Endothelial cell of umbilical vein (primary cell): Measurements from ENCODE around the gene MAP3K19. TPM values are rescaled to one million over a fixed set of nuclear protein-coding genes. Genes with fewer than 3 reads are reported as not detected.

Experiments
- BruUV-seq: library from RNA; stranded (reverse); fragments of 400-500 nt; replicated peaks from 2 replicates; lab custom pipeline; 2021; lab: Mats Ljungman, UMichigan
- CTCF ChIA-PET: fragments of 300-600, 350-600 bp; sonication (Branson Sonifier 250); formaldehyde crosslinking; loops from one replicate; lab custom pipeline; 2021; ENCODE audit warnings: antibody characterized with exemption, inconsistent platforms; lab: Charles Lee
- POLR2A ChIA-PET: fragments of 300-600, 350-600 bp; sonication (Branson Sonifier 250); formaldehyde crosslinking; loops from one replicate; lab custom pipeline; 2021; ENCODE audit warnings: antibody characterized with exemption, inconsistent platforms; lab: Charles Lee
- DNase-seq: peaks from one replicate; pipeline ENCODE4 v3.0.0-alpha.2; 2011; ENCODE audit warnings: low read depth, low spot score
- FAIRE-seq: peaks from 2 replicates; lab custom pipeline; 2011; peaks lifted over from hg19 to GRCh38; lab: Jason Lieb, UNC
- H2AFZ ChIP-seq: 2 replicates; pipeline ENCODE4 v1.6.0; 2012; ENCODE audit warnings: low read depth, low read length, control low read depth, inconsistent platforms
- H3K27ac ChIP-seq: 2 replicates; pipeline ENCODE4 v1.5.1; 2011; ENCODE audit warnings: low read depth, mild to moderate bottlenecking, control low read depth, low read length, moderate library complexity; ENCODE audit not compliant: insufficient read depth
- H3K27me3 ChIP-seq, 2 experiments: 2 replicates each; pipeline versions ENCODE4 v1.6.0 to v1.6.1; 2011; ENCODE audit warnings: low read length in 2 of 2, mixed read lengths in 1 of 2; ENCODE audit not compliant: control insufficient read depth in 2 of 2, insufficient read depth in 2 of 2
- H3K36me3 ChIP-seq, 2 experiments: 2 replicates in 1 of 2; 3 replicates in 1 of 2; pipeline ENCODE4 v1.5.1; 2011; ENCODE audit warnings: low read length in 2 of 2, mild to moderate bottlenecking in 1 of 2, moderate library complexity in 1 of 2; ENCODE audit not compliant: control insufficient read depth in 2 of 2, insufficient read depth in 2 of 2; ENCODE audit errors: extremely low read depth in 1 of 2
- H3K4me1 ChIP-seq: 3 replicates; pipeline ENCODE4 v1.5.1; 2011; ENCODE audit warnings: mild to moderate bottlenecking, low read length; ENCODE audit not compliant: control insufficient read depth, insufficient read depth; ENCODE audit errors: extremely low read depth
- H3K4me2 ChIP-seq: 2 replicates; pipeline ENCODE4 v1.6.1; 2011; ENCODE audit warnings: low read length, control low read depth, mixed read lengths; ENCODE audit not compliant: insufficient read depth
- H3K4me3 ChIP-seq, 3 experiments: fragments of 200-600 bp in 1 of 3; sonication (generic), shearing (Covaris generic) in 1 of 3; replicated peaks in 1 of 3; 2 replicates each; pipeline ENCODE4 v1.5.1; 2011 to 2016; ENCODE audit warnings: control low read depth in 3 of 3, low read length in 3 of 3, mild to moderate bottlenecking in 2 of 3, inconsistent platforms in 1 of 3, low read depth in 1 of 3, moderate library complexity in 1 of 3; ENCODE audit not compliant: insufficient read depth in 1 of 3
- H3K79me2 ChIP-seq: 2 replicates; pipeline ENCODE4 v1.6.0; 2012; ENCODE audit warnings: low read length, inconsistent platforms; ENCODE audit not compliant: control insufficient read depth, insufficient read depth
- H3K9ac ChIP-seq: replicated peaks from 2 replicates; pipeline ENCODE3; 2011; ENCODE audit warnings: low read length, control low read depth; ENCODE audit not compliant: insufficient read depth; ENCODE audit errors: extremely low read depth
- H3K9me1 ChIP-seq: replicated peaks from 3 replicates; pipeline ENCODE4 v1.6.0; 2011; ENCODE audit warnings: mild to moderate bottlenecking, low read length; ENCODE audit not compliant: control insufficient read depth, insufficient read depth; ENCODE audit errors: extremely low read depth
- H3K9me3 ChIP-seq: replicated peaks from 2 replicates; pipeline ENCODE4 v1.5.1; 2012; ENCODE audit warnings: low read length, inconsistent platforms; ENCODE audit not compliant: control insufficient read depth, insufficient read depth
- H4K20me1 ChIP-seq: replicated peaks from 2 replicates; pipeline ENCODE3; 2011; ENCODE audit warnings: mild to moderate bottlenecking, low read length; ENCODE audit not compliant: control insufficient read depth, insufficient read depth; ENCODE audit errors: extremely low read depth
- CTCF ChIP-seq, 2 donors: IDR thresholded peaks; 1 replicate in 1 of 2; 2 replicates in 1 of 2; pipeline ENCODE4 v1.5.1; 2011; ENCODE audit warnings: low read length in 2 of 2, mild to moderate bottlenecking in 2 of 2, moderate library complexity in 2 of 2, control low read depth in 1 of 2, inconsistent platforms in 1 of 2, low read depth in 1 of 2; ENCODE audit not compliant: insufficient read depth in 1 of 2; ENCODE audit errors: extremely low read depth in 1 of 2
- EZH2 ChIP-seq: IDR thresholded peaks from 2 replicates; pipeline ENCODE4 v1.6.1; 2012; ENCODE audit warnings: borderline replicate concordance, low read depth, mild to moderate bottlenecking, moderate library complexity, low read length, inconsistent platforms; ENCODE audit not compliant: severe bottlenecking
- FOS ChIP-seq: IDR thresholded peaks from 2 replicates; pipeline ENCODE4 v1.6.1; 2011; ENCODE audit warnings: mild to moderate bottlenecking, low read length, moderate library complexity, borderline replicate concordance; ENCODE audit not compliant: insufficient read depth
- GATA2 ChIP-seq: IDR thresholded peaks from 2 replicates; pipeline ENCODE4 v1.7.0; 2011; ENCODE audit warnings: low read depth, mild to moderate bottlenecking, moderate library complexity, mixed read lengths, low read length; ENCODE audit not compliant: insufficient read length, insufficient read depth
- JUN ChIP-seq: IDR thresholded peaks from 2 replicates; pipeline ENCODE4 v1.6.1; 2011; ENCODE audit warnings: borderline replicate concordance, low read depth; ENCODE audit not compliant: insufficient read length, insufficient read depth
- MYC ChIP-seq: IDR thresholded peaks from one replicate; pipeline ENCODE4 v1.6.1; 2011; ENCODE audit warnings: mild to moderate bottlenecking, low read depth, low read length
- POLR2A ChIP-seq: IDR thresholded peaks from 2 replicates; pipeline ENCODE4 v1.6.1; 2012; ENCODE audit warnings: low read depth, mild to moderate bottlenecking, control low read depth, low read length
- POLR2AphosphoS5 ChIP-seq: IDR thresholded peaks from 2 replicates; pipeline ENCODE4 v1.6.1; 2012; ENCODE audit warnings: low read depth, mild to moderate bottlenecking, control low read depth, low read length, moderate library complexity; ENCODE audit not compliant: insufficient read depth
- dilution Hi-C: fragments of 300-500 bp; cut with MboI; formaldehyde crosslinking; loops from one replicate; pipeline ENCODE4 v1.15.0; 2019; ENCODE audit warnings: low sequenced_read_pairs; ENCODE audit not compliant: extremely low pct_ligation_motif_present
- intact Hi-C: fragments of 100-400 bp; cut with micrococcal nuclease; formaldehyde crosslinking; loops from one replicate; pipeline ENCODE4 v1.10.0; 2022
- polyA plus RNA-seq, 4 experiments: library from polyadenylated mRNA; depleted of rRNA in 3 of 4; stranded (reverse) in 3 of 4; unstranded in 1 of 4; fragments of >200 nt; gene quantifications; 2 replicates each; pipeline versions ENCODE4 v1.2.1 to v1.2.3, GENCODE V29; 2011 to 2012; ENCODE audit warnings: missing spikeins in 1 of 4
- total RNA-seq: library from RNA; stranded (reverse); gene quantifications from 2 replicates; pipeline ENCODE4 v1.2.3, GENCODE V29; 2021
- TF ChIP-seq, protein P1 (sequence below): IDR thresholded peaks from 2 replicates; pipeline ENCODE4 v1.6.1; 2011; ENCODE audit not compliant: insufficient read depth, insufficient read length

MAP3K19 gene
- total and polyA plus RNA-seq, 2 donors (not counting 3 experiments of a cell fraction or from before 2014, with no cell fraction given) = not detected

- dilution Hi-C loops = no loop called here
- peaks cover 2 to 13% of the 10 kb centered on the region in 2 experiments for H3K36me3 ChIP-seq
- no peaks in the 10 kb centered on the region for H3K9me3 ChIP-seq
- no peak for TF ChIP-seq JUN
- TF ChIP-seq, protein P1, sequence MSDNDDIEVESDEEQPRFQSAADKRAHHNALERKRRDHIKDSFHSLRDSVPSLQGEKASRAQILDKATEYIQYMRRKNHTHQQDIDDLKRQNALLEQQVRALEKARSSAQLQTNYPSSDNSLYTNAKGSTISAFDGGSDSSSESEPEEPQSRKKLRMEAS = no peak
- no peak for TF ChIP-seq MYC
- TF ChIP-seq EZH2 = no peak
- TF ChIP-seq CTCF (IDR thresholded peaks at IDR 0.05; ENCODE audit: extremely low read depth in 1 of 2, insufficient read depth in 1 of 2, low read depth in 1 of 2, low read length in 2 of 2) = no peak
- TF ChIP-seq FOS = no peak
- no peak for TF ChIP-seq POLR2A
- no peak for TF ChIP-seq GATA2
- no peak for TF ChIP-seq POLR2AphosphoS5
- intact Hi-C loops = no loop called here
- no peaks in the 10 kb centered on the region for H3K27me3 ChIP-seq
- H3K4me1 ChIP-seq = no peaks in the 10 kb centered on the region
- no peak for FAIRE-seq
- ChIA-PET CTCF (no interaction called here), POLR2A (no interaction called here)
- no peaks in the 10 kb centered on the region for H3K9me1 ChIP-seq
- no peak overlapping the region for H3K9ac ChIP-seq
- H3K4me3 ChIP-seq = no peak overlapping the region
- H3K79me2 ChIP-seq = no peaks in the 10 kb centered on the region
- DNase-seq = no peak
- H3K27ac ChIP-seq = no peak overlapping the region
- no TSS peak for BruUV-seq
- H2AFZ ChIP-seq = no peak overlapping the region
- no peaks in the 10 kb centered on the region for H4K20me1 ChIP-seq
- no peak overlapping the region for H3K4me2 ChIP-seq
Measured at GRCh38 chr2:135095591-135095990, 48.3 kb upstream of the MAP3K19 start.
